DMS114 treated with DMSO at 0.1 percent for 48 hours (cell line): ENCODE data around the gene MAN1C1.

Source experiments
- DNase-seq: peaks from one replicate; lab custom pipeline; 2025; ENCODE audit not compliant: unreplicated experiment; lab: John Stamatoyannopoulos, UW

Gene MAN1C1

DNA sequence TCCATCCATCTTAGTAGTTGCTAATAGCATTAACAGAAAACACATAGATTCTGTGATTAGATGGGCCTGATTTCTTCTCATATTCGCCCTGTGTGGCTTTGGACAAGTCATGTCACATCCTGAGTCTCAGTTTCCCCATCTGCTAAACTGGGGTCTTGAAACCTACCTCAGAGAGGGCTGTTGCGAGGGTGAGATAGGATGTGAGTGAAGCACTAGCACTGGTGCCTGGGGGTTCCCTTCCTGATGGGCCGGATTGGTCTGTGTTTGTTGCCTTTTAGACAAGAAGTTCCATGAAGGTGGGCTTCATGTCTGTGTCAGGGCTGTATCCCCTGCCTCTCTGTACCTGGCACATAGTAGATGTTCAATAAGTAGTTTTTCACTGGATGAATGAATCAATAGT, 3.5 kb upstream of the MAN1C1 start:
- DNase-seq = no peak

DNA sequence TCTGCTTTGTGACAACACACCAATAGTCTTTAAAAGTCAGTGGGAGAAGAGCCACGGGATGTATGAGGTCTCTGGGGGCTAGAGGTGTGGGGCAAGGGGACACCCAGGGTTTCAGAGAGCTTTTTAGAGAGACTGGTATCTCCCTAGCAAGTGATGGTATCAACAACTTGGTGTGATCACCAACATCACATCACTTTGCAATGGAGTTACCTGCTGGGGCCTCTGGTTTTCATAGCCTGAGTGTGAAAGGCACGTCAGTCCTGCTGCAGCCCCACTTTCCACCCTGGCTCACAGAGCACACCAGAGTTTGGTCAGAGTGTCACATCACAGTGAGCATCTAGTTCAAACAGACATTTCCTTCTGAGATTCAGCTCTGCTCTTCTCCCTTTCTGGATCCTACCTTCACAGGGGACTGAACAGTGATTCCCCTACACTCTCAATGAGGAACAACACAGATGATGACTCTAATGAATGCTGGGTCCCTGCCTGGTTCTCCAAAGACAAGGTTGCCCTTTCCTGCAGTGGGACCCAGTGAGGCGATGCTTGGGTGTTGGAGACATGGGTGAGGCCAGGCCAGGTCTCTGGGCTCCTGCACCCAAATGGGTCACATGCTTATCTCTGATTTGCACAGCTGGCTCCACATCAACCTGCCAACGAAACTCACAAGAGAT, 2.0 kb upstream of the MAN1C1 start:
- no peak for DNase-seq

DNA sequence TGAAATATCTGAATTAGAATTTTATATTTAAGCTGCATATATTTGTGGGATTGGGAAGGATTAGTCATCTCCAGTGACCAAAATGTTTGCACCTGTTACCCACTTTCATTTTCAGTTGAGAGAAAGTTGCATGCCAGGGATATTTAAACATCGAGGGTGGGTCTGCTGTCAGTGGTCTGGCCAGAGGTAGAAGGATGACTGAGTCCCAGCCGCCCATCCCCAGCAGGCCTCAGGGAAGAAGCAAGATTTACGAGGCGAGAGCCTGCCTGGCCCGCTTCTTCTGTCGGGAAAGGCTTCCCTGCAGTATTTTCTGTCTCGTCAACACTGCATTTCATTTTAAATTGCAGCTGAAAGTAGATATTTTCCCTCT, 1.4 kb upstream of the MAN1C1 start:
- DNase-seq = no peak

DNA sequence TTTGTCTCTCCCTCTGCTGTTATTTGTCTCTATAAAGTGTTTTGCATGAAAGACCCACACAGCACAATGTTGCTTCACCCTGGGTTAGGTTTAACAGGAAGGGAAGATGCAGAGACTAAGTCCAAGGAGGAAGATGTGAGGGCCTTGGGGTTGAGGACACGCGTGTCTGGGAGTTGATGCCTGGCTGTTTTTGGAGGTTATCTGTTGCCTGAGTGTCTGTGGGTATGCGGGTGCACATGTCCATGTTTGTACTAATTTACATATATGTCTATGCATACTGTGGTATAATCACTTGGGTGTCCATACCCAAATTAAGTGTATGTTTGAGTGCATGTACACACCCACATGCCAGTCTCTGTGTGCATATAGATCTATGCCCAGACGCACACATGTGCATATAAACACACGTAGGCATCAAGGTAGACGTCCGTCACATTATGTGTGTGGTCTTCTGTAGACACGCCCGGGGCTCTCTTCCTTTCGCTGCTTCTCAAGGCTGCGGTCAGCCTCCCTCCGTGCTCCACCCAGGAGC, 962 bp upstream of the MAN1C1 start:
- DNase-seq = no peak

DNA sequence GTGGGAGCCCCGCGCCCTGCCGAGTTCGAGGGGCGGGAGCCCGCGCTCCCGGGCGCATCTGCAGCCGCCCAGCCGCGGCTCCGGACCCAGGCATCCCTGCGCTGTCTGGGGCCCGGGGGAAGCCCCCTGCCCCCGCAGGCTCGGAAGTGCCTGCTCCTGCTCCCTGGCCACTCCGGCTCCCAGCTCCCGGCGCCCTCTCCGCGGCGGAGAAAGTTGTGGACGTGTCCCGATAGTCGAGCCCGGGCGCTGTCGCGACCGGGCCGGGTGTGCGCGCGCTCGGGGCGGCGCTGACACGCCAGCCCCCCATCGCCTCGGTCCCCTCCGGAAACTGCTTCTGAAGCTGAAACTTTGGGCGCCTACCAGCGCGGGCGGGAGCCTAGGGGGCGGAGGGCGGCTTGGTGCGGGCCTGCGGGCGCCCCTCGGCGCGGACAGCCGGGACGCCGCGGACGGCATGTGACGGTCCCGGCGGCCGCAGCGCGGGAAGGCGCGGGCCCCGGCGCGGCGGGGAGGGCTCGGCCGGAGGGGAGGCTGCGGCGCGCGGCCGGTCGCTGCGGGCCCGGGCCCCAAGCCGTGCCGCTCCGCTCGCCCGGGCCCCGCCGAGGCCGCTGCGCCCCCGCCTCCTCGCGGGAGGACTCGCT, 515 bp downstream of the MAN1C1 start:
- no peak for DNase-seq

DNA sequence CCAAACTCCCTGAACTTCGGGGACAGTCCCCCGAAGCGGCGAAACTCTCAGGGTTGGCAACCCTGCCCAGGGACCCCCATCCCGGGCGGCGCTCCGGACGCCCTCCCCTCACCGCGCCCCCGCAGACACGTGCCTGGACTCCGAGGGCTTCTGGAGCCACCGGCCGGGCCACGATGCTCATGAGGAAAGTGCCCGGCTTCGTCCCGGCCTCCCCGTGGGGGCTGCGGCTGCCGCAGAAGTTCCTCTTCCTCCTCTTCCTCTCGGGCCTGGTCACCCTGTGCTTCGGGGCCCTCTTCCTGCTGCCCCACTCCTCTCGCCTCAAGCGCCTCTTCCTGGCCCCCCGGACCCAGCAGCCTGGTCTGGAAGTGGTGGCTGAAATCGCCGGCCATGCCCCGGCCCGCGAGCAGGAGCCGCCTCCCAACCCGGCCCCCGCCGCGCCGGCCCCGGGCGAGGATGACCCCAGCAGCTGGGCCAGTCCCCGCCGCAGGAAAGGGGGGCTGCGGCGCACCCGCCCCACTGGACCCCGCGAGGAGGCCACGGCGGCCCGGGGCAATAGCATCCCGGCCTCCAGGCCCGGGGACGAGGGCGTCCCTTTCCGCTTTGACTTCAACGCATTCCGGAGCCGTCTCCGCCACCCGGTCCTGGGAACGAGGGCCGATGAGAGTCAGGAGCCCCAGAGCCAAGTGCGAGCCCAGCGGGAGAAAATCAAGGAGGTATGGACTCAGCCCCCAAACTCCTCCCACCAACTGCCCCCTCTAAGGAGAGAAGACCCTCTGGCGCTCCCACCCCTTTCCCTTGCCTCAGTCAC, 1.2 kb downstream of the MAN1C1 start:
- no peak for DNase-seq

DNA sequence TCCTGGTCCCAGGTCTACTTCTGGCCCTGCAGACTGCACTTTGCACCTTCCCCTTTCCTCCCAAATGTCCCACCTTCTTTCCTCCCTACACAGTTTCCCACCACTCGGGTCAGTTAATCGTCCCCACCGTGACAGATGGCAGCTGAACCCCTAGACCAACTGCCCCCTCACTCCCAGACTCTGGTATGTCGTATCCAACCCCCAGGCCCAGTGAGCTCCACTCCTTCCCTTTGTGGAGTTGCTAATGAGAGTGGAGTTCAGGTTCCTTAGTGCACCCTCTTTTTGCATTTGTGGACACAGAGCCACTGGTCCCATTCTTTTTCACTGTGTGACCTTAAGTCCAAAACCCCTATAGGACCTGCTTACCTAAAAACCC, 1.8 kb downstream of the MAN1C1 start:
- no peak for DNase-seq

DNA sequence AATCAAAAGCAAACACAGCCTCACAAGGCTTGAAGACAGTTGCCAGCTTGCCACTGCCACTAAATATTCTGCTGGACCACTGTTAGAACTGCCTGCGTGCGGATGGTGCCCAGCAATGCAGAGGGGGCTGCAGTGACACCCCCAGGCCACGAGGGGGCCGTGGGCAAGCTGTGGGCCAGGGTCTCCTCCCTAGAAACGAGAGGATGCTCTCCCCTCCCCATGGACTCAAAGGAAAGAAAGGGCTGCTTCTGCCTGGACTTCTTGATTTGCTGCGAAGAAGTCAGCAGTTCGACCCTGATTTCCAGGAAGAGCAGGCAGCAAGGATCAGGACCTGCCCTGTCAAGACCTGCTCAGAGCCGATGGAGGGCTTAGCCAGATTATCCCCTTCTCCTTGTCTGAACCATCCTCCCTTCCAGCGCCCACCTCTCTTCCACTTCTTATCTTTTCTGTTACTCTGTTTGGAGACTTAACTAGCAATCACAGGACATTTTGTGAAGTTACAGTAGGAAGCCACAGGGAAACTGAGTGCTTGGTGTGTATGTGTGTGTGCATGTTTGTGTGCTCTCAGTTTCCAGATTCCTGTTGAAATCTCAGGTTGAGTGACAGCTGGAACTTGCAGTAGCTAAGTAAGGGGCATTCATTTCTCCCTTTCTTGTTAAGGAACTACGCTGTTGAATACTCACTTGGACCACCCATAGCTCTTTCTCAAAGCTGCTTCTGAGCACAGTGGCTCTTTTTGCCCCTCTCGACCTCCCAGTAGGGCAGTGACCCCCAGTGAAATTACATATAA, 2.7 kb downstream of the MAN1C1 start:
- DNase-seq = peak; percentile 30

DNA sequence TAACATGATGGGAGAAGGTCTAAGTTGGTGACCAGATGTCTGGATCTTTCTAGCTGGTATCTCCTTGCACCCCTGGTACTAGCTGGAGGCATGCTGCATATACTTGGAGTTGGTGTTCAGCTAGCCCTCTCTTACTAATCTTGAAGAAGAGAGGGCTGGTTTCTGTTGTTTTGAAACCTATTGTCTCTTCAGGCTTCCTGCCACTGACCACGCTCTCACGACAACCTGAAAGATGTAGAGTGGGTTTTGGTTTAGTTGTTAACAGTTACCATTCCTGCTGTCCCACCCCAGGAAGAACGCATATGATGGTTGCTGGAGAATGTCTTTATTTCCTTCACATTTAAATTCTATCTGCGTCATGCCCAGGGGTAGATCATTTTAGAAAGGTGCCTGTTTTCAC, 3.6 kb downstream of the MAN1C1 start:
- DNase-seq = no peak

DNA sequence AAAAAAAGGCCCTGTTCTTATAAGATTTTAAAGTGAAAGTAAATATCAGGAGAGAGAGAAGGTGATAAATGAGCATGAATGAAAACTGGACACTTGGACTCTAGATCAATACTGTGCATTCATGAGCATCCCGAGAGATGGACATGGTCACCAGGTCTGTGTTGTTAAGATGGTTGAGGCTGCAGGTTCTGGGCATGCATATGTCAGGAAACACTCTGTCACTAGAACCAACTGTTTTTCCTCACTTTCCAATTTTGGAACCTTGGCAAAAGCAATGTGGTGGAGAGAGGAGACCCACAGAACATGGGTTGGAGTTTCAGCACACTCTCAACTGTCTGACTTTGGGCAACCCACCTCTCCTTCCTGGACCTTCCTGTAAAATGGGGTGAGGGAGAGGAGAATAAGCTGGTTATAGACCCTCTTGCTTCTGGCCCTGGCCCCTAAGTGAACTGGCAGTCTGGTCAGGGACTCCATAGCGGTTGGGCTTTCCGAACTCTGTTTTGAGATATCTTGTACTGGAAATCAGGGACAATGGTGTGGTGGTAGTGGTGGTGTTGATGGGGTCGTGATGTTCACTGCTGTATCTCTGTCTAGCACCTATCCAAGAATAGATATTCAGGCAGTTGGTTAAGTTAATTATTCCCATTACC, 4.2 kb downstream of the MAN1C1 start:
- DNase-seq = no peak

DNA sequence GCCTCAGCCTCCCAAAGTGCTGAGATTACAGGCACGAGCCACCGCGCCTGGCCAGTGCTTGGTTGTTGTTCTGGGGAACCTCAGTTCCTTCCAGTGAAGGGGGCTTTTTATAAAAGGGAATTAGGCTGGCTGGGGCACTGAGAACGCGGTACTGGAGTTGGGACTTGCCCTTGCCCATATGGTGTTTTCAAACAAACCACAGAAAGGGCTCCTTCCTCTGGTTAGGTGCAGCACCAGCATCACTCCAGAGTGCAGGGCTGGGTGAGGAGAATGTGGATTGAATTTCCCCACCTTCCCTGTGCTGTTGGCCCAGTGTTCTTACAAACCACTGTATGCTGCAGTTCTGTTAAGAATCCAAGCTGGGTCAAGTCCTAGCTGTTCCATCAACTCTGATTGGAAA, 5.3 kb downstream of the MAN1C1 start:
- no peak for DNase-seq

DNA sequence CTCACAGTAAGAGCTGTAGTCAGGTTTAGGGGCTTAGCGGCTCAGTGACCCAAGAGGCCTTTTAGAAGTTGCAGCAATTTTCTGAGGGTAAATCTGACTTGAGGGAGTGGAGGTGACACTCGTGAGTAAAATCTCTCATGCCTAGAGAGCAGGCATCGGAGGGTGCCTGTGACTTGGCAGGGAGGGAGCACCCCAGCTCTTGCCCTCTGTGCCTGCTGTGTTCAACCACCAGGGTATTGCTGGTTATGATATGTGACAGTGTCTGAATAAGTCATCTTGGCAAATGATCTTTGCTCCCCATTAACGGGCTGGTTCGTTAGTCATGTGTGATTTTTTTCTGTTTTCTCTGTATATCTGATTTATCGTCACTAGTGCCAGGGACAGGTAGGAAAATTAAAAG, 5.9 kb downstream of the MAN1C1 start:
- no peak for DNase-seq

DNA sequence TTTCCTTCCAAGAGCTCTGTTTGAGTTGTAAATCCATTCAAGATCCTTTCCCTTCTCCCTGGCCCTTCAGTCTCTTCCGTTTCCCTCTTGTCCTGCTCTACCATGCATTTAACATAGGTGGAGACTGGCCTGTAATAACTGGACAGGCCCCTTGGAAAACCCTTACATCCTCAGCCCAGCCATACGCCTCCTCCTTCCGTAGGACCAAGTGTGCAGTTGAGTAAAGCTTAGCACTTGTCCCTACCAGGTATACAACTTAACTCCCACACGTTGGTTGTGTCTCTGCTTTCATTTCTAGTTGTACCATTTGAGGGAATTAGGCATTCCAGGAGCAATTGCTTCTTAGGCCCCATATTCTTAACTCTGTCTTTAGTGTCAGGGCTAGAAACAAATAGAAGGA, 6.4 kb downstream of the MAN1C1 start:
- DNase-seq = no peak

DNA sequence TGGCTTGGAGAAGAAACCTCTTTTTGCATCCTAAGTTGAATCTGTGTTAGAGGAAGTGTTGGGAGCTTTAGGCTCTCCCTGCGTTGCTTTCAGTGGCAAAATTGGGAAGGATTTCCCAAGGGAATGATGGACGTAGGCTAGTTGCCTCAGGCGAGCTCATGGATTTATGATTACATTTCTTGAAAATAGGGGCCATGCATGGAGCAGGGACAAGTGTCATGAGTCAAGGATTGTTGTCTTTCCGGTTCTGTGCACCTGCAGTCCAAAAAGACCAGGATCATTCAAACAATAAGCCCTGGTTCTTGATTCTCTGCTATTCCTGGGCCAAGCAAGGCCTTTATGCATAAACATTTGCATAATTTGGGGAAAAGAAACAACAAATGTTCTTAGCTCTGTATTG, 7.1 kb downstream of the MAN1C1 start:
- no peak for DNase-seq

DNA sequence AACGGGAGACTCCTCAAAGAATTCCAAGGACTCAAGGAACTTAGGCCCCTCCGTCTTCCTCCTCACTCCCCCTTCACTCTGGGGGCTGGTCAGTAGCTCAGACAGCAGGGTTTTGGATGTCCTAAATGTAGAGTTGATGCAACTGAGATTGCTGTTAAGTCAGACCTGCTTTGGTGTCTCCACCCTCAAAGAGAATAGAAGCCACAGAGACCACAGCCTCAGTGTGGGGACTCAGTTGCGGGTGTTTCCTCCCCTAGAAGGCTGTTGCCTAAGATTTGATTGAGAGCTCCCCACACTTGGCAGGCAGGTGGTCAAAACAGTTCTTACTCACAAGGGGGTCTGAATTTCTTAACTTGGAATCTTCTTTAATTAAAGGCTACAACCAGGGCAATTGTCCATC, 7.6 kb downstream of the MAN1C1 start:
- DNase-seq = no peak

DNA sequence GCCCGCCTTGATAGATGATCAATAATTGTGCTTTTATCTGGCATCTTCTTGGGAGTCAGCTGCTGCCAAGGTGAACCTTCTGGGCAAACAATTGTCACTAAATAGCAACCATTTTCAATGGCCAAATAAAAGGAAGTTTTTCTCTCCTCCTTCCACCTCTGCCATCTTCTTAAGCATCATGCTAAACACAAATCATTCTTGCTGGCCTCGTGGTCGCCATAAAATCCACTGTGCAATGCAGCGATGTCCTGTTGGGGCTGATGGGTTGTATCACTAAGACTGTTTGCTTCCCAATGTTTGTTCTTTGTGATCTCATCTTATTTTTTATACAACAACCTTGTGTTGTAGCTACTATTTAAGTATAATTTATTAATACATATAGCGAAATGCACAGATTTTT, 8.0 kb downstream of the MAN1C1 start:
- no peak for DNase-seq

DNA sequence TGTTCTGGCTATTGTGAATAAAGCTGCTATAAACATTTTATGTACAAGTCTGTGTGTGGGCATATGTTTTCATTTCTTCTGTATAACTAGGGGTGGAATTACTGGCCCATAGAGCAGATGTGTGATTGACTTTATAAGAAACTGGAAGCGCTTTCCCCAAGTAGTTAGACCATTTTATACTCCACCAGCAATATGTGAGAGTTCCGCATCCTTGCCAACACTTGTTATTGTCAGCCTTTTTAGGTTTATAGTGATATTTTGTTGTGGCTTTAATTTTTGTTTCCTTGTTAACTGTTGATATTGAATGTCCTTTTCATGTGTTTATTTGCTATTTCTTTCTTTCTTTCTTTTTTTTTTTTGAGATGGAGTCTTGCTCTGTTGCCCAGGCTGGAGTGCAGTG, 9.4 kb downstream of the MAN1C1 start:
- DNase-seq = no peak

DNA sequence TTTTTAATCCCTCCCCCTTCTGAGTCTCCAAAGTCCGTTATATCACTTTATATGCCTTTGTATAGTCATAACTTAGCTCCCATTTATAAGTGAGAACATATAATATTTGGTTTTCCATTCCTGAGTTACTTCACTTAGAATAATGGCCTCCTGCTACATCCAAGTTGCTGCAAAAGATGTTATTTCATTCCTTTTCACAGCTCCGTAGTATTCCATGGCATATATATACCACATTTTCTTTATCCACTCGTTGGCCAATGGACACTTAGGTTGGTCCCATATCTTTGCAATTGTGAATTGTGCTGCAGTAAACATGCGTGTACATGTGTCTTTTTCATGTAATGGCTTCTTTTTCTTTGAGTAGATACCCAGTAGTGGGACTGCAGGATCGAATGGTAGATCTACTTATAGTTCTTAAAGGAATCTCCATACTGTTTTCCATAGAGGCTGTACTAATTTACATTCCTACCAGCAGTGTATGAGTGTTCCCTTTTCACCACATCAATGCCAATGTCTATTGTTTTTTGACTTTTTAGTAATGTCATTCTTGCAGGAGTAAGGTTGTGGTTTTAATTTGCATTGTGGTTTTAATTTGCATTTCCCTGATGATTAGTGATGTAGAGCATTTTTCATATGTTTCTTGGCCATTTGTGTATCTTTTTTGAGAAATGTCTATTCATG, 12.3 kb downstream of the MAN1C1 start:
- DNase-seq = no peak

DNA sequence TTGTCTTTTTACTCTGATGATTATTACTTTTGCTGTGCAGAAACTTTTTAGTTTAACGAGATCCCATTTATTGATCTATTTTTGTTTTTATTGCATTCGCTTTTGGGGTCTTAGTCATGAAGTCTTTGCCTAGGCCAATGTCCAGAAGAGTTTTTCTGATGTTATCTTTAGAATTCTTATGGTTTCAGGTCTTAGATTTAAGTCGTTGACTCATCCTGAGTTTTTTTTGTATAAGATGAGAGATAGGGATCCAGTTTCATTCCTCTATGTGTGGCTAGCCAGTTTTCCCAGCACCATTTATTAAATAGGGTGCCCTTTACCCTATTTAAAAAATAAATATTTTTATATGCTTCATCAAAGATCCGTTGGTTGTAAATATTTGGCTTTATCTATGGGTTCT, 13.2 kb downstream of the MAN1C1 start:
- no peak for DNase-seq

DNA sequence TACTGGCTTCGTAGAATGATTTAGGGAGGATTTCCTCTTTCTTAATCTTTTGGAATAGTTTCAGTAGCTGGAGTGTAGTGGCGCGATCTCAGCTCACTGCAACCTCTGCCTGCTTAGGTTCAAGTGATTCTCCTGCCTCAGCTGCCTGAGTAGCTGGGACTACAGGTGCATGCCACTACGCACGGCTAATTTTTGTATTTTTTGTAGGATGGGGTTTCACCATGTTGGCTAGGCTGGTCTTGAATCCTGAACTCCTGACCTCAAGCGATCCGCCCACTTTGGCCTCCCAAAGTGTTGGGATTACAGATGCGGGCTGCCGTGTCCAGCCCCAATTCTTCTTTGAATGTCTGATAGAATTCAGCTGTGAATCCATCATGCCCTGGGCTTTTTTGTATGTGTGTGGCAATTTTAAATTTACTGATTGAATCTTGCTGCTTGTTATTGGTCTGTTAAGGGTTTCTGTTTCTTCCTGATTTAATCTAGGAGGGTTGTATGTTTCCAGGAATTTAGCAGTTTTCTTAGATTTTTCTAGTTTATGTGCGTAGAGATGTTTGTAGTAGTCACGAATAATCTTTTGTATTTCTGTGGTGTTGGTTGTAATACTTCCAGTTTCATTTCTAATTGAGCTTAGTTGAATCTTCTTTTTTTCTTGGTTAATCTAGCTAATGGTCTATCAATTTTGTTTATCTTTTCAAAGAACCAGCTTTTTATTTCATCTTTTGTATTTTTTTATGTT, 15.3 kb downstream of the MAN1C1 start:
- no peak for DNase-seq
